HepG2 (cell line): ENCODE data around the gene NAB1.

Source experiments
- CEBPB ChIP-seq: IDR thresholded peaks from 2 replicates; pipeline ENCODE4 v1.6.1; 2011; ENCODE audit warnings: low read depth, low read length, improper control_type of control experiment, borderline replicate concordance
- GLI4 ChIP-seq: sonication (generic); formaldehyde crosslinking; IDR thresholded peaks from 2 replicates; pipeline ENCODE4 v1.5.1; 2020; ENCODE audit warnings: missing genetic modification reagents, mild to moderate bottlenecking, moderate library complexity, borderline replicate concordance
- MTF1 ChIP-seq: sonication (generic); formaldehyde crosslinking; IDR thresholded peaks from 2 replicates; pipeline ENCODE4 v1.5.0; 2020; ENCODE audit warnings: missing genetic modification reagents
- ZMYM3 ChIP-seq: sonication (generic); formaldehyde crosslinking; IDR thresholded peaks from 2 replicates; pipeline ENCODE4 v1.5.1; 2020; ENCODE audit warnings: mild to moderate bottlenecking, missing genetic modification reagents
- ZNF891 ChIP-seq: sonication (generic); formaldehyde crosslinking; IDR thresholded peaks from 2 replicates; pipeline ENCODE4 v1.5.0; 2020; ENCODE audit warnings: mild to moderate bottlenecking, missing genetic modification reagents
- TF ChIP-seq, protein P1 (sequence below): sonication (generic); formaldehyde crosslinking; IDR thresholded peaks from 2 replicates; pipeline ENCODE4 v1.5.0; 2020; ENCODE audit warnings: mild to moderate bottlenecking, missing genetic modification reagents, moderate library complexity

DNA sequence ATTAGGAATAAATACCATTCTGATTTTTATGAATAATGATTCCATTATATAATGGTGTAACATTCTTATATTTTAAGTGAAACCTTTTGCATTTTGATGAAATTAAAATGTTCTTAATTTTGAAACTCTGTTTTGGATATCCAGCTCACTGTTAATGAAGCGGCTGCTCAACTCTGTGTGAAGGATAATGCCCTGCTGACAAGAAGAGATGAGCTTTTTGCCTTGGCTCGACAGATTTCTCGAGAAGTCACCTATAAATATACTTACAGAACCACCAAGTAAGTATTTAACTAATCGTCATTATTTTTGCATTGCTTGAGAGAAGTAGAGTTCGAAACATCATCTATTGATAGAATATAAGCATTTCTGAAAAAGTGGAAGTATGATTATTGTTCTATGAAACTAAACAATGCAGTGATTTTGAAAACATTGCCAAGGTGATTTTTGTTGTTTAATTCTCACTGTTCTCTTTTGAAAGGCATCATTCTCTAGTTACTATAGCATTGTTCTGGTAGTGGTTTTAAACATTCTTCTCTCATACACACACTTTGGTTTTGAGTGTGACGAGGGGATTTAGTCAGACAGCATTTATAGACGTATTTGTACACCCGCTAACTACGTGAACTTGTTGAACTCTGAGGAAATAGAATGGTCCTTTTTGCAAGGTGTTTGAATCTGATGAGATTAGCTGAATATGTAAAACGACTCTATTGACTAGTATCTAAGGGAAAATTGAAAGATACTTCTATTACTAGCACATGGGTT is 21.5 kb downstream of the NAB1 start:
- no peak for TF ChIP-seq MTF1
- no peak for TF ChIP-seq GLI4 (CRISPR knock-in tag)
- TF ChIP-seq, protein P1, sequence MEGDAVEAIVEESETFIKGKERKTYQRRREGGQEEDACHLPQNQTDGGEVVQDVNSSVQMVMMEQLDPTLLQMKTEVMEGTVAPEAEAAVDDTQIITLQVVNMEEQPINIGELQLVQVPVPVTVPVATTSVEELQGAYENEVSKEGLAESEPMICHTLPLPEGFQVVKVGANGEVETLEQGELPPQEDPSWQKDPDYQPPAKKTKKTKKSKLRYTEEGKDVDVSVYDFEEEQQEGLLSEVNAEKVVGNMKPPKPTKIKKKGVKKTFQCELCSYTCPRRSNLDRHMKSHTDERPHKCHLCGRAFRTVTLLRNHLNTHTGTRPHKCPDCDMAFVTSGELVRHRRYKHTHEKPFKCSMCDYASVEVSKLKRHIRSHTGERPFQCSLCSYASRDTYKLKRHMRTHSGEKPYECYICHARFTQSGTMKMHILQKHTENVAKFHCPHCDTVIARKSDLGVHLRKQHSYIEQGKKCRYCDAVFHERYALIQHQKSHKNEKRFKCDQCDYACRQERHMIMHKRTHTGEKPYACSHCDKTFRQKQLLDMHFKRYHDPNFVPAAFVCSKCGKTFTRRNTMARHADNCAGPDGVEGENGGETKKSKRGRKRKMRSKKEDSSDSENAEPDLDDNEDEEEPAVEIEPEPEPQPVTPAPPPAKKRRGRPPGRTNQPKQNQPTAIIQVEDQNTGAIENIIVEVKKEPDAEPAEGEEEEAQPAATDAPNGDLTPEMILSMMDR, result no peak
- TF ChIP-seq CEBPB, result no peak
- no peak for TF ChIP-seq ZNF891
- TF ChIP-seq ZMYM3 (CRISPR knock-in tag), result no peak
